ENCODE data around the gene RABGGTA.

RABGGTA gene

GRCh38 chr14:24284501-24285035, 13.2 kb upstream of the RABGGTA start:
- no peak overlapping the region for H3K4me3 ChIP-seq (ENCODE audit: low read depth, low read length)
- no peak for TF ChIP-seq CTCF (IDR thresholded peaks at IDR 0.05; ENCODE audit: borderline replicate concordance, insufficient read depth, low read depth, low read length)

- H3K4me3 ChIP-seq (ENCODE audit: low read depth, low read length) = no peak overlapping the region
These were observed 12.5 kb upstream of the RABGGTA start for GRCh38 chr14:24283796-24284460.

GRCh38 chr14:24282736-24283135, 11.3 kb upstream of the RABGGTA start:
- TF ChIP-seq CTCF (IDR thresholded peaks at IDR 0.05; ENCODE audit: borderline replicate concordance, insufficient read depth, low read depth, low read length) = no peak
- H3K4me3 ChIP-seq (ENCODE audit: low read depth, low read length) = no peak overlapping the region

More at GRCh38 chr14:24283796-24284460, 12.5 kb upstream of the RABGGTA start:
- no peak for TF ChIP-seq CTCF (IDR thresholded peaks at IDR 0.05; ENCODE audit: borderline replicate concordance, insufficient read depth, low read depth, low read length)

GRCh38 chr14:24281636-24282035, 10.2 kb upstream of the RABGGTA start:
- TF ChIP-seq CTCF (IDR thresholded peaks at IDR 0.05; ENCODE audit: borderline replicate concordance, insufficient read depth, low read depth, low read length) = no peak
- no peak overlapping the region for H3K4me3 ChIP-seq (ENCODE audit: low read depth, low read length)

- no peak for TF ChIP-seq CTCF (IDR thresholded peaks at IDR 0.05; ENCODE audit: borderline replicate concordance, insufficient read depth, low read depth, low read length)
These were observed 9.5 kb upstream of the RABGGTA start for GRCh38 chr14:24280797-24281460.

GRCh38 chr14:24279301-24280186, 8.1 kb upstream of the RABGGTA start:
- TF ChIP-seq CTCF (IDR thresholded peaks at IDR 0.05; ENCODE audit: borderline replicate concordance, insufficient read depth, low read depth, low read length) = peak; percentile 42; the same call in 1 of the 2 replicates
- H3K4me3 ChIP-seq (ENCODE audit: low read depth, low read length) = no peak overlapping the region

More at GRCh38 chr14:24280797-24281460, 9.5 kb upstream of the RABGGTA start:
- no peak overlapping the region for H3K4me3 ChIP-seq (ENCODE audit: low read depth, low read length)
